ENCODE results near the gene DOP1A.

The DOP1A gene

GRCh38 chr6:83192871-83193746 lies 125.6 kb downstream of the DOP1A start, which contains the start of the genes PGM3 and RWDD2A:
TSS of gene PGM3 (minus strand) at chr6:83193265. CDS start at chr6:83191012, 2,253 bp downstream.
TSS of gene RWDD2A (plus strand) at chr6:83193357. CDS start at chr6:83194452, 1,095 bp downstream.
- Histone ChIP-seq H3K9me3 (no peaks in the 10 kb centered on the region), H3K4me1 (peaks cover 0 to 37% (median 13%) of the 10 kb centered on the region in 4 donors), H3K27ac (peak within 1 kb of the TSS; percentile 77 to 96), H3K36me3 (peaks cover 0 to 30% (median 7%) of the 10 kb centered on the region in 3 donors), H3K27me3 (no peaks in the 10 kb centered on the region), H3K4me3 (peak within 1 kb of the TSS; percentile 66 to 99)
- intact Hi-C loops (cut with DNase I; ENCODE audit: low total_unique reads), result no loop called here
- peak in 1 of 2 experiments; percentile 16 for TF ChIP-seq CTCF (IDR thresholded peaks at IDR 0.05)
- peak; percentile 90 to 95 for DNase-seq

- H3K9me3 ChIP-seq, result no peaks in the 10 kb centered on the region
- no peaks in the 10 kb centered on the region for H3K27me3 ChIP-seq
- TF ChIP-seq CTCF (IDR thresholded peaks at IDR 0.05), result no peak
- intact Hi-C loops (cut with DNase I; ENCODE audit: low total_unique reads), result loop anchor here (2.0 kb wide), 1 partner anchor 127 kb away; the partner anchor contains the start of gene DOP1A
- peaks cover 0 to 23% (median 7%) of the 10 kb centered on the region in 3 donors for H3K36me3 ChIP-seq
- H3K4me3 ChIP-seq, result peak overlapping the region; percentile 66 to 99
- peak; percentile 42 to 76 for DNase-seq
- peak overlapping the region; percentile 77 to 96 for H3K27ac ChIP-seq
- peaks cover 0 to 37% (median 13%) of the 10 kb centered on the region in 4 donors for H3K4me1 ChIP-seq
These were observed 126.5 kb downstream of the DOP1A start for GRCh38 chr6:83193747-83194566.

GRCh38 chr6:83198486-83199172 lies 131.2 kb downstream of the DOP1A start:
- Histone ChIP-seq H3K36me3 (peaks cover 0 to 20% (median 7%) of the 10 kb centered on the region in 3 donors), H3K4me1 (peaks cover 0 to 12% (median 4%) of the 10 kb centered on the region in 4 donors), H3K27ac (no peak overlapping the region), H3K9me3 (no peaks in the 10 kb centered on the region), H3K4me3 (no peak overlapping the region), H3K27me3 (no peaks in the 10 kb centered on the region)
- no peak for DNase-seq
- intact Hi-C loops (cut with DNase I; ENCODE audit: low total_unique reads), result no loop called here
- TF ChIP-seq CTCF (IDR thresholded peaks at IDR 0.05), result no peak

GRCh38 chr6:83199173-83199862 lies 131.8 kb downstream of the DOP1A start:
- Histone ChIP-seq H3K36me3 (peaks cover 0 to 20% (median 7%) of the 10 kb centered on the region in 3 donors), H3K4me1 (peaks cover 0 to 7% (median 3%) of the 10 kb centered on the region in 4 donors), H3K4me3 (no peak overlapping the region), H3K9me3 (no peaks in the 10 kb centered on the region), H3K27me3 (no peaks in the 10 kb centered on the region), H3K27ac (no peak overlapping the region)
- no peak for TF ChIP-seq CTCF (IDR thresholded peaks at IDR 0.05)
- intact Hi-C loops (cut with DNase I; ENCODE audit: low total_unique reads), result no loop called here
- no peak for DNase-seq
